Activated CD8-positive, alpha-beta memory T cell treated with anti-CD3 and anti-CD28 coated beads, Interleukin-2, amount 50 U/mL, for 4 hours (primary cell): ENCODE measurements around the gene LRP5.
"Not testable (repeated sequence)": the region's sequence is repeated elsewhere in the genome, so short reads cannot be mapped to it uniquely, and the experiment has no call there.

Source experiments
- DNase-seq: peaks from one replicate; pipeline ENCODE4 v3.0.0-alpha.2; 2020

LRP5 gene

DNA sequence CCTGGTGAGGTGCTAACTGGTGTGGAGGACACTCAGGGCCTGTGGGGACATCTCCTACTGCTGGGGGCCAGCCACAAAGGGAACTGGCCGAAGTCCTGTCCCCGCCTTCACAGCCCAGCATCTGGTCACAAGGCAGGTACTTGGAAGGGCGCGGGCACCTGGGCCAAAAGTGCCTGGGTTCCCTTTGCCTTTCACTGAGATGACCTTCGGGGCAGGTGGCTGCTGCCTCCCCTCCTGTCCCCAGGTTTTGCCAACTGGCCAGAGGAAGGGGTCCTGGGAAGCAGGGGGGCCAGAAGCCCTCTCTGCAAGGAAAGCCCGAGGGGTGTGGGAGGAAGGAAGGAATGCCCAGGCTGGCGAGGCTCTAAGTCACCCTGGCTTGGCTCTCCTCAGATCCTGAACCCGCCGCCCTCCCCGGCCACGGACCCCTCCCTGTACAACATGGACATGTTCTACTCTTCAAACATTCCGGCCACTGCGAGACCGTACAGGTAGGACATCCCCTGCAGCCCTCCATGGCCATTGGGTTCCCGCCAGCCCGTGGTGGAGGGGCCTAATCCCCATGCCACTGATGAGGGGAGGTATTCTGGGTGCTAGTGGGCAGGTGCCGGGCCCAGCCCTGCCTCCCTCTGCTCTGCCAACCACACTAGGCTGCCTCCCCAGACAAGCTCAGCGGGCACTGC lies 133.8 kb downstream of the LRP5 start:
- no peak for DNase-seq

GRCh38 chr11:68447015-68447801 lies 134.8 kb downstream of the LRP5 start:
- DNase-seq, result peak; percentile 80

GRCh38 chr11:68447914-68448313 lies 135.5 kb downstream of the LRP5 start:
- not testable (repeated sequence) for DNase-seq

- no peak for DNase-seq
Observed at GRCh38 chr11:68448604-68449011, 136.2 kb downstream of the LRP5 start.

- no peak for DNase-seq
Observed at GRCh38 chr11:68449951-68450350, 137.6 kb downstream of the LRP5 start.

DNA sequence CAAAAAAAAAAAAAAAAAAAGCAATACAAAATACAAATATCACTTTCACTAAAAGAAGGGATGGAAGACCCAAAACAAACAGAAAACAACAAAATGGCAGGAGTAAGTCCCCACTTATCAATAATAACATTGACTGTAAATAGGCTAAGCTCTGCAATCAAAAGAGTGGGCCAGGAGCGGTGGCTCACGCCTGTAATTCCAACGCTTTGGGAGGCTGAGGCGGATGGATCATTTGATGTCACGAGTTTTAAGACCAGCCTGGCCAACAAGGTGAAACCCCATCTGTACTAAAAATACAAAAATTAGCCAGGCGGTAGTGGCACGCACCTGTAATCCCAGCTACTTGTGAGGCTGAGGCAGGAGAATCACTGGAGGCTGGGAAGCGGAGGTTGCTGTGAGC lies 138.3 kb downstream of the LRP5 start:
- no peak for DNase-seq

- no peak for DNase-seq
Observed at GRCh38 chr11:68454767-68455166, 142.4 kb downstream of the LRP5 start.

GRCh38 chr11:68455485-68455884 lies 143.1 kb downstream of the LRP5 start:
- no peak for DNase-seq

- no peak for DNase-seq
Observed at GRCh38 chr11:68457216-68457897, 145.0 kb downstream of the LRP5 start.

DNA sequence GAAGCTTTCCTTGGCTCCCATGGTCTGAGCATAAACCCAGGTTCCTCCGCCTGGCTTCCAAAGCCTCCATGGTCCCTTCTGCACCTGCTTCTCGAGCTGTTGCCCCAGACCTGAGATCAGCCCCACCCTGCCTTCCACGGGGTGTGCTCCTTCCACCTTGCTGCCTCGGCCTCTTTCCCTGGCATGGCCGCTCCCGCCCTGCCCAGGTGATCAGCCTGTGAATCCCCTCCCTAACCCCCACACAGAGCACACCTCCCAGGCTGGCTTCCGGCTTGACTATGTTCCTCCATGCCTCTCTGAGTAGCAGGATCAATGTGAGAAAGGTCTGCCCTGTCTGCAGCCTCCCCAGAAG lies 145.5 kb downstream of the LRP5 start:
- DNase-seq, result no peak

DNA sequence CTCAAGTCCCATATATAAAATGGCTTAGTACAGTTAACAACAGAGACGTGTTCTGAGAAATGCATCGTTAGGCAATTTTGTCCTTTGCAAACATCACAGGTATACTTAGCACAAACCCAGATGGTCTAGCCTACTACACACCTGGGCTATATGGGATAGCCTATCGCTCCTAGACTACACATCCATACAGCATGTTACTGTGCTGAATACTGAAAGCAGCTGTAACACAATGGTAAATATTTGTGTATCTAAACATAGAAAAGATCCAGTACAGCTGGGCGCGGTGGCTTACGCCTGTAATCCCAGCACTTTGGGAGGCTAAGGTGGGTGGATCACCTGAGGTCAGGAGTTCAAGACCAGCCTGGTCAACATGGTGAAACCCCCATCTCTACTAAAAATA lies 145.9 kb downstream of the LRP5 start:
- not testable (repeated sequence) for DNase-seq

DNA sequence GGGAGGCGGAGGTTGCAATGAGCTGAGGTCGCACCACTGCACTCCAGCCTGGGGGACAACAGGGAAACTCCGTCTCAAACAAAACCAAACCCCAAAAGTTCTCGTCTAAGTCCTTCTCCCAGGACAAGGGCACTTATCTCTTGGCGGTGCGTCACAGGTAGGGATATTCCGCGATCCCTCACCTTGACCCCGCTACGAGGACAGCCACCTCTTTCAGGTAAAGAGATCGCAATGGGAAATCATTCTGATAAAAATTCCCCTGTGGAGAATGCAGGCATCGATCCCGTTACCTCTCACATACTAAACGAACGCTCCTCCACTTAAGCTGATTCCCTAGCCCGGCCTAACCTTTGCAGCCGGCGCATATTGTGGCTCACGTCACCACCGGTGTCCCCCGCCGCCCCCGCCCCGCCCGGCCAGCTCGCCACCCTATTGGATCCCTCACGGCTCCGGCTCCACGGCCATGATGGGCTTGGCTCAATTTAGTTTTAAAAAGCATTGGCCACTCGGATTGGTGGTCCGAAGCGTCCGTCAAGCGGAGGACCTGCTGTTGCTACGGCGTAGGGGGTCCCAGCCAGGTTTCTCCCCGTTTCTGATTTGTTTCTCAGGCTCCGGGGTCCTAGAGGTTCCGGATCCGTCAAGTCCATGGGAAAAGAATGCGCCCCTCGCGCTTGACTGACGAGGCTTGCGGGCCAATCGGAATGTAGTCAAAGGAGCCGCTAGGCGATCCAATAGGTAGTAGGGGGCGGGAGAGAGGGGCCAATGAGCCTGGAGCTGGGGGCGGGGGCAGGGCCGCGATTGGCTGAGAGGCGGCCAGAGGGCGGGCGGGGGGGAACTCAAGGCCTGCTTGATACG lies 147.7 kb downstream of the LRP5 start:
- DNase-seq, result peak; percentile 91

DNA sequence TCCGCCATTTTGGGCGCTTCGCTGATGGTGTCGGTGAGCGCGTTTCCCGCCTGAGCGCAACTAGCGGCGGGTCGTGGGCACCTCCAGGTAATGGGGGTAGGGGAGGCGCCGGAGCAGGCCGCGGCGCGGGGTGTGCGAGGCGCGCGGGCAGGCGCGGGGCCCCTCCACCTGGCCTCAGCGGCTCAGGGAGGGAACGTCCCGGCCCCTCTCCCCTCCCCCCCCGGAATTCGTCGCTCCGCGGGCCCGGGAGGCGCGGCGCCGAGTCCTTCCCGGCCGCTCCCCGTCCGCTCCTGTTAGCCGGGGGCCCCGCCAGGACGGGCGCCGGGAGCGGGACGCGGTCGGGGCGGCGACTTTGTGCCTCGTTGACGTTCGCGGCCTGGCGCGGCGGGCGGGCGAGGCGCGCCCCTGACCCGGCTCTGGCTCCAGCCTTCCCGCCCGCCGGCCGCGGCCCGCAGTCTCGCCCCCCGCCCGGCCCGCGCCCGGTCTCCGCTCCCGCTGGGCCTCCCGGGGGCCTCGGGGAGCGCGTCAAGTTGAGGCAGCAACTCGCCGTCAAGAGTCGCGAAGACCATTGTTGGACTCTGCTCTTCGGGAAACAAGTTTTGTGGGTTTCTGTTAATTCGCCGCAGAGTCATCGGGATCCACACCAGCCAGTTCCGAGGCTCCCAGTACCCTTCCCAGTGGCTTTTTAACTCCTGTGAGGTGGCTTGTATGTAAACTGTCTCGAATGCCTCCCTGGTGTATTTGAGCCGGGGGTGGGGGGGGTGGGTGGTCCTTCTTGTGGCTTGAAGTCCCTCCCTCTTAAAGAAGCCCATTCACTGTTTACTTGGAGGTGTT lies 148.6 kb downstream of the LRP5 start, which contains the start of gene PPP6R3:
TSS of gene PPP6R3 (plus strand) at position 12 of the 834 bp plus-strand sequence. CDS start 76,913 bp downstream, outside the sequence.
- no peak for DNase-seq

- DNase-seq, result no peak
Observed at GRCh38 chr11:68461575-68461917, 149.2 kb downstream of the LRP5 start.

- DNase-seq, result no peak
Observed at GRCh38 chr11:68463714-68464113, 151.3 kb downstream of the LRP5 start.

GRCh38 chr11:68467201-68467834 lies 154.9 kb downstream of the LRP5 start:
- DNase-seq, result no peak

GRCh38 chr11:68468217-68468828 lies 155.9 kb downstream of the LRP5 start:
- DNase-seq, result no peak

GRCh38 chr11:68469122-68469521 lies 156.7 kb downstream of the LRP5 start:
- DNase-seq, result no peak

- no peak for DNase-seq
Observed at GRCh38 chr11:68469642-68470041, 157.3 kb downstream of the LRP5 start.

DNA sequence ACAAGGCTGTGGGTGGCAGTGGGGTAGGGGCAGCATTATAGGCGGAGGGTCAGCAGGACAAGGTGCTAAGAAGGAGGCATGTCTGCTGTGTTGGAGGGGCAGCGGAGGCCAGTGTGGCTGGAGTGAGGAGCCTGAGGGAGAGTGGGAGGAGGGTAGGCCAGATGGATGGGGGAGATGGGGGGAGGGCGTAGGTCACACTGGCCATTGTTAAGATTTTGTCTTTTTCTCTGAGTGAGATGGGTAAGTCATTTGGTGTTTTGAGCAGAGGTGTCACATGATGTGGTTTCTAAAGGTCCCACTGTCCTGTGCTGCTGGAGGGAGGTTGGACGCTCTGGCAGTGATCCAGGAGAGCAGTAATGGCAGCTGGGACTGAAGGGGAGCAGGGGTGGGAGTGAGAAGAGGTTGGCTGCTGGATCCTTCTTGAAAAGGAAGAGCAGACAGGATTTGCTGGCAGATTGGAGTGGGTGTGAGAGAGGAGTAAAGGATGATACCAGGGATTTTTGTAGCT lies 158.0 kb downstream of the LRP5 start:
- DNase-seq, result no peak
